Measurements from ENCODE around the gene GIPC2. TPM values are rescaled to one million over a fixed set of nuclear protein-coding genes. Genes with fewer than 3 reads are reported as not detected.

GIPC2 gene
- total and polyA plus RNA-seq, 9 of the 15 experiments (the other 6 are each of a cell fraction or from before 2014, with no cell fraction given) = 0.01 to 0.05 (median 0.04) TPM; not detected in 3

DNA sequence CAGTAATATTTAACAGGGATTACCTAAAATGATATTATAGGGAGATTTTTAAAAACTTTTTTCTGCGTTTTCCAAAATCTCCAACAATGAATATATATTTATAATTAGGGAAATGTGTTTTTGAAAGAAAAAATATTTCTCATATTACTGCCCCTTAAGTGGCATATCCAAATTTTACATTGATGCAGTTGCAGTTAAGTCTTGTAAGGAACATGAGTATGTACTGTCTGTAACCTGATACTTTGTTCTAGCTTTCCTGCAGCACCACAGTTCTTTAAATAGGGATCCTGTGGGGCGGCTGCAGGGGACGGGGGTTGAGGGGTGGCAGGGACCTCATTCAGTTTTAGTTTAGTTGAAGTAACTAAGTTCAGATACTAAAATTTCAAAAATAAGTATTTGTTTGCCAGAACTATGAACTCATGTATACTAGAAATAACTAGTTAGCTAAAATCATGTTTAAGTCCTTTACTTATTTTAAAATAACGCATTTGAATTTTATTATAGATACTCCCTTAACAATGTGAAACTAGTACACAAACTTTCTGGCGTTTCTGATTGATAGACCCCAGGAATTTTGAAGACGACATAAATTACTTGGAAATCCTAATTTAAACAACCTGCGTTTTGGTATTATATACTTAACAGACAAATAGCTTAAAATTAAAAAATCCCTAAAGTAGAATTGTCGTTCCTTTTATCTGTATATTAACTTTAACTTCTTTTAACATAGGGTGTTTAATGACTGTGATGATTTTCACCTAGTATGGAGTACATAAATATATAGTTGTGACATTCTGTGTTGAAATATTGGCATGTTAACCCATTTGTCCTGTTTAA is 41.7 kb upstream of the GIPC2 start (continued):
- TF ChIP-seq, protein P1, sequence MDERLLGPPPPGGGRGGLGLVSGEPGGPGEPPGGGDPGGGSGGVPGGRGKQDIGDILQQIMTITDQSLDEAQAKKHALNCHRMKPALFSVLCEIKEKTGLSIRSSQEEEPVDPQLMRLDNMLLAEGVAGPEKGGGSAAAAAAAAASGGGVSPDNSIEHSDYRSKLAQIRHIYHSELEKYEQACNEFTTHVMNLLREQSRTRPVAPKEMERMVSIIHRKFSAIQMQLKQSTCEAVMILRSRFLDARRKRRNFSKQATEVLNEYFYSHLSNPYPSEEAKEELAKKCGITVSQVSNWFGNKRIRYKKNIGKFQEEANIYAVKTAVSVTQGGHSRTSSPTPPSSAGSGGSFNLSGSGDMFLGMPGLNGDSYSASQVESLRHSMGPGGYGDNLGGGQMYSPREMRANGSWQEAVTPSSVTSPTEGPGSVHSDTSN (CRISPR knock-in tag; IDR thresholded peaks at IDR 0.05; ENCODE audit: low read depth) = no peak
- TF ChIP-seq, protein P1 (tag; conservative IDR thresholded peaks at IDR 0.05; ENCODE audit: low read depth) = peak; percentile 80
- TF ChIP-seq, protein P2, sequence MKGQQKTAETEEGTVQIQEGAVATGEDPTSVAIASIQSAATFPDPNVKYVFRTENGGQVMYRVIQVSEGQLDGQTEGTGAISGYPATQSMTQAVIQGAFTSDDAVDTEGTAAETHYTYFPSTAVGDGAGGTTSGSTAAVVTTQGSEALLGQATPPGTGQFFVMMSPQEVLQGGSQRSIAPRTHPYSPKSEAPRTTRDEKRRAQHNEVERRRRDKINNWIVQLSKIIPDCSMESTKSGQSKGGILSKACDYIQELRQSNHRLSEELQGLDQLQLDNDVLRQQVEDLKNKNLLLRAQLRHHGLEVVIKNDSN (CRISPR knock-in tag; IDR thresholded peaks at IDR 0.05) = no peak
- TF ChIP-seq ZBTB17 (CRISPR knock-in tag; IDR thresholded peaks at IDR 0.05) (peak; percentile 98), SMARCA5 (IDR thresholded peaks at IDR 0.05) (no peak), ZNF764 (CRISPR knock-in tag; IDR thresholded peaks at IDR 0.05; ENCODE audit: low read depth) (peak; percentile 94), ZNF197 (CRISPR knock-in tag; IDR thresholded peaks at IDR 0.05; ENCODE audit: low read depth) (peak; percentile 72; the same call in 1 of the 2 replicates), SNIP1 (IDR thresholded peaks at IDR 0.05; ENCODE audit: low read depth) (no peak), E2F3 (CRISPR knock-in tag; IDR thresholded peaks at IDR 0.05) (peak; percentile 86), ZBTB1 (CRISPR knock-in tag; IDR thresholded peaks at IDR 0.05; ENCODE audit: borderline replicate concordance, low read depth) (no peak), ZNF696 (CRISPR knock-in tag; conservative IDR thresholded peaks at IDR 0.05) (peak; percentile 100), ELF4 (CRISPR knock-in tag; IDR thresholded peaks at IDR 0.05) (peak; percentile 100), FOXJ3 (CRISPR knock-in tag; IDR thresholded peaks at IDR 0.05) (no peak), HSF4 (CRISPR knock-in tag; IDR thresholded peaks at IDR 0.05; ENCODE audit: borderline replicate concordance) (peak; percentile 57; the same call in 1 of the 2 replicates)
- TF ChIP-seq, protein P3, sequence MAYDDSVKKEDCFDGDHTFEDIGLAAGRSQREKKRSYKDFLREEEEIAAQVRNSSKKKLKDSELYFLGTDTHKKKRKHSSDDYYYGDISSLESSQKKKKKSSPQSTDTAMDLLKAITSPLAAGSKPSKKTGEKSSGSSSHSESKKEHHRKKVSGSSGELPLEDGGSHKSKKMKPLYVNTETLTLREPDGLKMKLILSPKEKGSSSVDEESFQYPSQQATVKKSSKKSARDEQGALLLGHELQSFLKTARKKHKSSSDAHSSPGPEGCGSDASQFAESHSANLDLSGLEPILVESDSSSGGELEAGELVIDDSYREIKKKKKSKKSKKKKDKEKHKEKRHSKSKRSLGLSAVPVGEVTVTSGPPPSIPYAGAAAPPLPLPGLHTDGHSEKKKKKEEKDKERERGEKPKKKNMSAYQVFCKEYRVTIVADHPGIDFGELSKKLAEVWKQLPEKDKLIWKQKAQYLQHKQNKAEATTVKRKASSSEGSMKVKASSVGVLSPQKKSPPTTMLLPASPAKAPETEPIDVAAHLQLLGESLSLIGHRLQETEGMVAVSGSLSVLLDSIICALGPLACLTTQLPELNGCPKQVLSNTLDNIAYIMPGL (CRISPR knock-in tag; IDR thresholded peaks at IDR 0.05) = no peak
- TF ChIP-seq, protein P4, sequence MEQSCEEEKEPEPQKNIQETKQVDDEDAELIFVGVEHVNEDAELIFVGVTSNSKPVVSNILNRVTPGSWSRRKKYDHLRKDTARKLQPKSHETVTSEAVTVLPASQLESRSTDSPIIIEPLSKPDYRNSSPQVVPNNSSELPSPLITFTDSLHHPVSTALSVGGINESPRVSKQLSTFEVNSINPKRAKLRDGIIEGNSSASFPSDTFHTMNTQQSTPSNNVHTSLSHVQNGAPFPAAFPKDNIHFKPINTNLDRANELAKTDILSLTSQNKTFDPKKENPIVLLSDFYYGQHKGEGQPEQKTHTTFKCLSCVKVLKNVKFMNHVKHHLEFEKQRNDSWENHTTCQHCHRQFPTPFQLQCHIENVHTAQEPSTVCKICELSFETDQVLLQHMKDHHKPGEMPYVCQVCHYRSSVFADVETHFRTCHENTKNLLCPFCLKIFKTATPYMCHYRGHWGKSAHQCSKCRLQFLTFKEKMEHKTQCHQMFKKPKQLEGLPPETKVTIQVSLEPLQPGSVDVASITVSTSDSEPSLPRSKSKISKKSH (CRISPR knock-in tag; IDR thresholded peaks at IDR 0.05) = peak; percentile 99
- TF ChIP-seq, protein P5, sequence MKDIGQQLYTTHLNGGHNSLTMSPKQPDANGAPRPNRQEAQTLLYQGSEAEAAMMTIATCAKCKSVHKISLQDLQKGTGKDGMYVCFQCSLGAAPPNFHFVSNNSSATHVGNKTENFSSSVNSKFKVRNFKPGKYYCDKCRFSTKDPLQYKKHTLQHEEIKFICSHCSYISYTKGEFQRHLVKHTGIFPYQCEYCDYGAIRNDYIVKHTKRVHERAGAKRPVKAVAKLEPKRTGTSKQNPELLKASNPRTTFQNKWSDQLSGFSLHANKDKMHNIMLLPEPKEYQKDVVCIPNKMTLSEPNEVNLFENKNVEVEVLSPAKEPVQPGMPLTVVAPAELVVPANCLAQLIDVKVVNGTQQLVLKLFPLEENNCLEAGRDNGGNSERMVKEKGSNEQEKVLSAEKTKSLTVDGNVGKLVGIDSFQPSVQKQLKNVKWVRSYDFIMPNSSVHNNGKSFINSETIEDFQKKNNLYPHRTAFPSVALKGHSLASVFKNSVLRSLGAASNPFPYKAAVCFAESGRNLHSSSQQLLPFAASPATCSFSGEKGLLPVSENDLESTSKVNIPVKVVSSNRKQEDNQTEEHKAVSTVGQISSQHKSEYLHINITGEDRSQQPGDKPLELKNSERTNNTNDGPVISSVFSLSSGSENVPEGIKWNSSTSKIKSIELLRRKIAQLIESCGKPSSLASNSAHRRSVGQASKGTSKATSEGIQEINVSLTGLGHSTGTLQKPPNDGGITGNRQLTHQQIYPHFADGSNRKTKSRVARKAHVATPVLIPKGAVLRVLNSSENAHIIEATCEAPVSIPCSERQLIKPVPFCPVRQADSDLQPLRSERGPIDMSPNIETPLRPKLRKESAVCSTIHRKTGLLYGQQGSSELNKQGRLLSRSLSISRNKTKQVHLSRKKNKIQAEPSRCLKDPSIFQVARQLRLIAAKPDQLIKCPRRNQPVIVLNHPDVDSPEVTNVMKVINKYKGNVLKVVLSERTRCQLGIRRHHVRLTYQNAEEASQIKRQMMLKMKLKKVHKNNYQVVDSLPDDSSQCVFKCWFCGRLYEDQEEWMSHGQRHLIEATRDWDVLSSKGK (CRISPR knock-in tag; IDR thresholded peaks at IDR 0.05) = peak; percentile 99

Data from K562 (cell line).